OCI-M2 (cell line): Measurements from ENCODE around the gene CPA1.
"Not testable (repeated sequence)": the region's sequence is repeated elsewhere in the genome, so short reads cannot be mapped to it uniquely, and the experiment has no call there.

Experiments used
- DNase-seq: peaks from one replicate; lab custom pipeline; 2025; ENCODE audit not compliant: unreplicated experiment; lab: John Stamatoyannopoulos, UW

Gene CPA1

DNA sequence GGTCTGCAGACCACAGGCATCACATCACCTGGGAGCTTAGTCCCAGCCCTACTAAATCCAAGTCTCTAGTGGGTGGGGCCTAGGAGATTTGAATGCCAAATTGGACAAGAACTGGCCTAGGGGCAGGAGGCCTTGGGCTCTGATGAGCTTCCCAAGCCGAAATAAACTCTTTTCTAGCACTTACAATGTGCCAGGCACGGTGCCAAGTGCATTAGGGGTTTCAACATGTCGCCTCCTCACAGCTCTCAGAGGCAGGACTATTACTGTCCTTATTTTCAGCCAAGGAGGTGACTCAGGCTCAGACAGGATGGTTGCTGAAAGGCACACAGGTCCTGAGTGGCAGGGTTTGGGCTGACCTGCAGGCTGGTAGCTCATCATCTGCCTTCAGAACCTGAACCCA is 9.2 kb upstream of the CPA1 start:
- no peak for DNase-seq

DNA sequence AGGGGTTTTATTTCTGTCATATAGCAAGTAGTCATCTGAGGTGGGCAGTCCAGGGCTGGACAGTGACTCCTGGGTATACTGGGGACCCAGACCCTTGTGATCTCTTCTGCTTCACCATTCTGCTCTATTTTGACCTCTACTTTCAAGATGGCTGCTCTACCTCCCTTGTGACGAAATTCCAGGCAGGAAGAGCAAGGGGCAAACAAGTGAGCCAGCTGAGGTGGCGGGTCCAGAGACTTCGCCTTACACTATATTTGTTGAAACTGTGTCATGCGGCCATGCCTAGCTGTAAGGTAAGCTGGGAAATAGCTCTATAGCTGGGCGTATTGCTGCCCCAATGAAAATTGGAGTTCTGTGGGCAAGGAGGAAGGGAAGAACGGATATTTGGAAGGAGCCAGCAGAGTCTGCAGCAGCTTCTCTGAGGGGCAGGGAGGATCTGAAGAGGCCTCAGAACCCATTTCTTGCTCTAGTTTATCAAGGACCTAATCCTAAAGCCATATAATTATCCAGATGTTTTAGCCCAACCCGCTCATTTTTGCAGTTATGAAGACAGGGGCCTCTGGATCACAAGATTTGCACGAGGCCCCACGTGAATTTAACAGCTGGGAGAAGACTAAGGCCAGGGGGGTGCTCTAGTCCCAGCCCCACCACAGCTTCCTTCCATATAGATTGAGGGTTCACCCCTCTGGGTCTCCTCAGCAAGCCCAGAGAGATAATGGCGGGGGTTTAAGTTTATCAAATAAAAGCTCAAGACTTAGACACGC is 7.7 kb upstream of the CPA1 start:
- DNase-seq = no peak

DNA sequence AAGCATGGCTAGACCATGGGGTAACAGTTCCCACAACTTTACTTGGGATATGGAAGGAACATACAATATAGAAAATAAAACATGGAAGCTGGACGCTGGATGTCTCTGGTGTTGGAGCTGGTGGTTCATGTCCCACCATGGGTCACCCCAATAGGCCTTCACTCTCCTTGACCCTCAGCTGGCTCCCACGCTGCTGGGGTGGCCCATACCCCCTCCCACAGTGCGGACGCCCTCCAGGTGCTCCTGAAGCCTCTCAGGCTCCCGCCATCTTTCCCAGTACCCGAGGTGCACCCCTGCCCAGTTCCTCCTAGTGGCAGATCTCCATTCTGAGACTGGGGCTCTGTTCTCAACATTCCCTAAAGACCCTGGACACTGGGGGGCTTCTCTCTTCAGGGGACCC is 5.8 kb upstream of the CPA1 start:
- no peak for DNase-seq

DNA sequence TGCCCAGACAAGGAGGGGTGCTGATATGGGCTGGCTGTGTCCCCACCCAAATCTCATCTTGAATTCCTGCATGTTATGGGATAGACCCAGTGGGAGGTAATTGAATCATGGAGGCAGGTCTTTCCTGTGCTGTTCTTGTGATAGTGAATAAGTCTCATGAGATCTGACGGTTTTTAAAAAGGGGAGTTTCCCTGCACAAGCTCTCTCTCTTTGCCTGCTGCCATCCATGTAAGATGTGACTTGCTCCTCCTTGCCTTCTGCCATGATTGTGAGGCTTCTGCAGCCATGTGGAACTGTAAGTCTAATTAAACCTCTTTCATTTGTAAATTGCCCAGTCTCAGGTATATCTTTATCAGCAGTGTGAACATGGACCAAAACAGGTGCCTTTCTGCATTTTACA is 3.8 kb upstream of the CPA1 start:
- not testable (repeated sequence) for DNase-seq

DNA sequence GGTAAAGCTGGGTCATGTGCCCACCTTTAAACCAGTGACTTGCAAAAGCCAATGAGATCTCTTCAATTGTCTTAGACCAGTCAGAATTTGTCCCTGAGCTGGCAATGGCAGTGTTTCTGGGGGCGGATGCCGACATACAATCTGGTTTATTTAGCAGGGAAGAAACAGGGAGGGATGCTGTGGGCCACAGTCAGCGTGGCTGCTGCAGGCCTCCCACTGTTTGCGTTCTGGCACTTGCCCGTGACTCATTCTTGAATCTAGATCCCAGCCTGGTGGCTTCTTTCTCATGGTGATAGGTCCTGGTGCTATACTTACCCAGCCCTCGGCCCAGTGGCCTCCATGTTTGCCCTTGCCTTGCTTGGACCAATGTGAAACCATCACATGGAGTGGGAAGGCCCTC is 3.1 kb upstream of the CPA1 start:
- no peak for DNase-seq

DNA sequence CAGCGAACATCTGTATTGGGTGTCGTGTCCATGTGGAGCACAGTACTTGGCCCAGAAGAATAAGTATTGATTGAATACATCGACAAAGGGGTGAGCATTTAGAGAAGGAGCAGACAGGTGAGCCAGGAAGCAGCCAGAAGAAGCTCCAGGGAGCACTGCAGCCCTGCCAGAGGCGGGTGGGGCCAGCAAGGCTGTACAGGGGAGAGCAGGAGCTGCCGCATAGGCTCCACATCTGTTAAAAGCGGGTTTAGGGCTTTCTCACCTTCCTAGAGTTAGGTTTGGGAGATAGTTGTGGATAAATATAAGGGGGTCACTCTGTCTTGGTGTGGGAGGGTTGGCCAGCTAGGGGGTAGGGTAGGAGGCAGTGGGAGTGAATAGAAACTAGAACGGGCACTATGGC is 1.3 kb upstream of the CPA1 start:
- no peak for DNase-seq

DNA sequence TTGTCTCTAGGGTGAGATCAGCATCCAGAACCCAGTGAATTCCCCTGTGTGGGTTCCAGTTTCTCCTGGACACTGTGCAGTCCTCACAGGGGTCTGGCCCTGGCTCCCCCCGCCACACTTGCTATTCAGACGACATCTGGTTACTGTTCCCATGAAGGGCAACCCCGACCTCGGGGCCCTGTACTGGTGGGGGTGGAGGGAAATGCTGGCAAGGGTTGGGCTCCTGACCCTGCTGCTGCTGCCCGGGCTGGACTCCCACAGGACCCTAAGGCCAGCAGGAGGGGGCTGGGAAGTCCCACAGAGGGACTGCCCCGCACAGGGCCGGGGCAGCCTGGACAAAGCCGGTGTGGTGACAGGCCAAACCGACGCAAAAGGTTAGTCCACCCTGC is 768 bp upstream of the CPA1 start:
- DNase-seq = no peak

DNA sequence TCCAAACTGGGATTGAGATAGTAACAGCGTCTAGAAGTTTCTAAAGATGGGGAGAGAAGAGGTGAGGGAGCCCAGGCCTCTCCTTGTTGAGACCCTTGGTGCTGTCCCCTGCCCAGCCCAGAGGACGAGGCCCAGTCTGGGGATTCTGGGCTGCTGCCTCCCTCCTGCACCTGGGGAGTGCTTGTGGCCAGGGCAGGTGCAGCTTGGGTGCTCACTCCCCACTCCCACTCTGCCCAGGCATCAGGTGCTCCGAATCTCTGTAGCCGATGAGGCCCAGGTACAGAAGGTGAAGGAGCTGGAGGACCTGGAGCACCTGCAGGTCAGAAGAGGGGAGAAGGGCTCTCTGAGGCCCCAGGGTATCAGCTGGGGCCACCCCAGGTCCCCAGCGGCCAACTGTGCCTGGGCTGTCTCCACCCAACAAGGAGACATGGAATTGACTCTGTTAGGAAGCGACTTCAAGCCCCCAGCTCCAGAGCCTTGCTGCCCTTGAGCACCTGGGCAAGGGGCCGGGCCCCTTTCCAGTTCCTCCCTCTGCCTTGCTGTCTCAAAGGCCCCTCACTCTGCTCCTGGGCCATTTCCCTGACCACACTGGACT is 664 bp downstream of the CPA1 start:
- DNase-seq = no peak

DNA sequence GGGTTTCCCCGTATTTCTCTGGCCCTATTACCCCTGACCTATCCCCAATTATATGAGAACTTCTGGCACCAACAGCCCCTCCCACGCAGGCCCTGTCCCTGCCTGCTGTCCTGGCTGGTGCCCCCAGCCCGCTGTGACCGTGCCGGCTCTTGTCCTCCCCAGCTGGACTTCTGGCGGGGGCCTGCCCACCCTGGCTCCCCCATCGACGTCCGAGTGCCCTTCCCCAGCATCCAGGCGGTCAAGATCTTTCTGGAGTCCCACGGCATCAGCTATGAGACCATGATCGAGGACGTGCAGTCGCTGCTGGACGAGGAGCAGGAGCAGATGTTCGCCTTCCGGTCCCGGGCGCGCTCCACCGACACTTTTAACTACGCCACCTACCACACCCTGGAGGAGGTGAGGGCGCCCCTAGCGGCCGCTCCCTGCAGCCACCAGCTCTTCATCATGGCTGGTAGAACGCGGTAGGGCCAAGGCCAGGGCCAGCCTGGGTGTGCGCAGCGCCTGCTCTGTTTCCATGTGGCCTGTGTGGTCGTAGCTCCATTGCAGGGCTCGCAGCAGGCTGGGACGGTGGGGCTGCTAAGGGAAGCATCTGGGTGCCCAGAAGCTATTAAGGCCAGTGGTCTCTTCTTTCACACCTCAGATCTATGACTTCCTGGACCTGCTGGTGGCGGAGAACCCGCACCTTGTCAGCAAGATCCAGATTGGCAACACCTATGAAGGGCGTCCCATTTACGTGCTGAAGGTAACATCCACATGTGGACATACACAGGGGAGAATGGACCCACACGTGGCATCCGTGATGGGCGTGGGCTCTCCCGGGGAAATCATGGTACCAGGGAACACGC is 1.4 kb downstream of the CPA1 start:
- no peak for DNase-seq

DNA sequence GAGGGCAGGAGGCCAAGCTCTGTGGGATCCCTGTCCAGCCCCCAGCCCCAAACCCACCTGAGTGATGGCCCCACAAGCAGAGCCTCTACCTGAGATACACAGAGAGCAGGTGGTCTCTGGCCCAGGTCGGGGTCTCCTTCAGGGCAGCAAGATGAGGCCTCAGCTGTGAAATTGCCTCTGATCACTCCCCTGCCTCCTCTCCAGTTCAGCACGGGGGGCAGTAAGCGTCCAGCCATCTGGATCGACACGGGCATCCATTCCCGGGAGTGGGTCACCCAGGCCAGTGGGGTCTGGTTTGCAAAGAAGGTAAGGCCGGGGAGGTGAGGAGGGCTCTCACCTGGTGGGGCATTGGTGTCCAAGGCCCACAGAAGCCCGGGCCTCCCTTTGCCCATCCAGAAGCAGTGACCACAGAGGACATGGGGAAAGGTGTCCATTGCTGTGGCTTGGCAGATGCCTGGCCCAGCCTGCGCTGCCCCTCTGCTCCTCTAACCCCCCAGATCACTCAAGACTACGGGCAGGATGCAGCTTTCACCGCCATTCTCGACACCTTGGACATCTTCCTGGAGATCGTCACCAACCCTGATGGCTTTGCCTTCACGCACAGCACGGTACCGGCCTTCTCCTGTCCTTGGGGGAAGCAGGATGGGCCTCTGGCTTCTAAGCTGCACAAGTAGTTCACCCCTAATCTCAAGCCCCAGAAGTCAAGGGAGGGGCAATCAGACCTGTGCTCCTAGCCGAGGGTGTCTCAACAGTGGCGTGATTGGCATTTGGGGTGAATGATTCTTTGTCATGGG is 3.1 kb downstream of the CPA1 start:
- DNase-seq = no peak

DNA sequence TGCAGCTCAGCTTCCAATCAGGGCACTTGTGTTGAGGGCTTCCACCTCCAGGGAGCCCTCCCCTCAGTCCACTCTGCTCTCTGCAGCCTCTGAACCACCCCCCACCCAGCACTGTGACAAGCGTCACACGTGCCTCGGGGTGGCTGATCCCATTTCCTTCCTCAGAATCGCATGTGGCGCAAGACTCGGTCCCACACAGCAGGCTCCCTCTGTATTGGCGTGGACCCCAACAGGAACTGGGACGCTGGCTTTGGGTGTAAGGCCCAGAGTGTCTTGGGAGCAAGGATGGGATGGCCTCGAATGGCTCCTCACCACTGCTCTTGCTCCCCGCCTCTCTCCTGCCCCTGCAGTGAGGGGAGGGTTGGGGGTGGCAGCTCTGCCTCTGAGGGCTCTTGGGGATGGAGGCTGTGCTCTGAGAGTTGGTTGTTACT is 4.1 kb downstream of the CPA1 start:
- no peak for DNase-seq

DNA sequence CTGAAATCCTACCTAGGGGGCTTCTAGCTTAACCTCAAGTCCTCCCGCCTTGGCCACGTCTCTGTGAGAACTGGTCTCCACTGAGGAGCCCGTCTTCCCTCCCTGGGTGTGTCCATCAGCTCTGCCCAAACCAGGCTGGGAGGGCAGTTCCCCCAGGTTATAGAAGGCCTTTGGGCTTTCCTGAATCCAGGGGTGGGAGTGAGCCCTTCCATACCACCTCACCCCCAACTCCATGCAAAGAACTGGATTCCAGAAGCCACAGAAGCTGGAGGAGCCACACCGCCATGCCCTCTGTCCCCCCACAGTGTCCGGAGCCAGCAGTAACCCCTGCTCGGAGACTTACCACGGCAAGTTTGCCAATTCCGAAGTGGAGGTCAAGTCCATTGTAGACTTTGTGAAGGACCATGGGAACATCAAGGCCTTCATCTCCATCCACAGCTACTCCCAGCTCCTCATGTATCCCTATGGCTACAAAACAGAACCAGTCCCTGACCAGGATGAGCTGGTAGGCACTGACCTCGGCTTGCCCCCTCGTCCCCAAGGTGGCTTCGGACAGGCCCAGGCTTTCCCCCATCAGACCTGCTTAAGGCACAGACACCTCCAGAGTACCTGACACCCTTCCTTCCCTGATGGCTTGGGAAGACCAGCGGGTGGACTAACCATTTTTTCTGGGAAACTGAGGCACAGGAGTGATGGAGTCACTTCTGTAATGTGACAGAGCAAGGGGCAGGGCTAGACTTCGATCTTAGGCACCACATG is 4.7 kb downstream of the CPA1 start:
- DNase-seq = no peak

DNA sequence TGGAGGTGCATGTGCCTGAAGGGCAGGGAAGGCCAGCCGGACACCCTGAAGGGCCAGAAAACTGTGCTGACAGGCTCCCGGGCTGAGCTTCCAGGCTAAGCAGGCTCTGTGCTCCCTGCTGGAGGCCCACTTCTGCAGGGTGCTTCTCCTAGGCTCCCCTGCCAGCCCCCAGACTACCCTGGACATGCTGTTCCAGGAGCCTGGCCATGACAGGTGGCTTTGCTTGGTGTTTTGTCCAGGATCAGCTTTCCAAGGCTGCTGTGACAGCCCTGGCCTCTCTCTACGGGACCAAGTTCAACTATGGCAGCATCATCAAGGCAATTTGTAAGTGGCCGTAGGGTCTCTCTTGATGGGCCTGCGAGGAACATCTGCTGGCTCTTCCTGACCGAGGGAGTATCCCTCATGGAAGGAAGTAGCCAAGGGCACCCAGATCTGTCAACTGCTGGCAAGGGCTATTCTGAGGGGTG is 5.3 kb downstream of the CPA1 start:
- DNase-seq = no peak

DNA sequence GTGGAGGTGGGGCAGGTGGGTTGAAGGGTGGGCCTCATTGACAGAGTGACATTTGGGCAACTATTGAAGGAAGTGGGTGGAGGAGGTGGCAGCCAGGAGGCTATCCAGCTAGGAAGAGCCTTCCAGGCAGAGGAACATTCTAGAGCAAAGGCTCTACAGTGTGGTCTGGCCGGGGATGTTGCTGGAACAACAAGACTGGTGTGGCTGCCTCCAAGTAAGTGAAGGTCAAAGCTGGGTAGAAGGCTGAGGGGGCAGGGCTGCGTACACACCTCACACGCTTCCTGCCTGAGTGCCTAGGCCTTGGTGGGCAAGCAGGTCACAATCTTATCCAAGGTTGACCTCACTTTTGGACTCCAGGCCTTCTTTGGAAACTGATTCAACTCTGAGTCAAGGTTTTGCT is 6.6 kb downstream of the CPA1 start:
- DNase-seq = no peak

DNA sequence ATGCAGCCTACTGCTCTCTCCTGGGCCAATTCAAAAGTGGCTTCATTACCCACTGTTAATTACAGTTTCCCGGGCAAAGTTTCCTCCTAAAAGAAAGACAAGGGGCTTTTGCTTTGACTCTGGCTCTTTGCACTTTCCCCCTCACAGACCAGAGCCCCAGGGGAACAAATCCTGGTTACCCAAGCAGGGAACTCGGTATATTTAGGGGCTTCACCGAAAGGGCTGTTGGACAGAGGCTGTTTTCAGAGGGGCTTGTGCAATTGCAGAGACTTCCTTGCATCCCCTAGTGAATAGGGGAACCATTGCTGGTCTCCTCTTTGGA is 7.0 kb downstream of the CPA1 start:
- DNase-seq = no peak

DNA sequence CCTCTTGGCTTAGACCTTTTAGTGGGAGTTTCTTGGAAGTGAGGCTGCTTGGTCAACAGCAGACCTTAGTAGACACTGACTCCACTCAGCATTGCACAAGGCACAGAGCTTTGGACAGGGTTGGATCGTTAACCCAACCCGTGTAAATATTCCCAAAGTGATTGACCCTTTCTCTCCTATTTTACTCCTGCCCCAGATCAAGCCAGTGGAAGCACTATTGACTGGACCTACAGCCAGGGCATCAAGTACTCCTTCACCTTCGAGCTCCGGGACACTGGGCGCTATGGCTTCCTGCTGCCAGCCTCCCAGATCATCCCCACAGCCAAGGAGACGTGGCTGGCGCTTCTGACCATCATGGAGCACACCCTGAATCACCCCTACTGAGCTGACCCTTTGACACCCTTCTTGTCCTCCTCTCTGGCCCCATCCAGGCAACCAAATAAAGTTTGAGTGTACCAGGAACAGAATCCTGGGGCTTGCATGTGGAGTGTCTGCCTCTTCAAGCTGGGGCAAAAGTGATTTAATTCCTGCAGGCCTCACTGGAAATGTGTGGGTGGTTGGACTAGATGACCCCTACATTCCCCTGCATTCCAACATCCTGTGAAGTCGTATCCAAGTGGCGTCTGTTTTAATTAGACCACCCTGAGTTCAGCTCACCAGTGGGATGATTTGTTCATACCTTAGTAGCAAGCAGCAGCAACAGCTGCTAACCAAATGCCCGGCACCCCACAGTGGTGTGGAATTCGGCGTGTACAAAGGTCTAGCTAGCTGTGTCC is 7.5 kb downstream of the CPA1 start:
- no peak for DNase-seq

DNA sequence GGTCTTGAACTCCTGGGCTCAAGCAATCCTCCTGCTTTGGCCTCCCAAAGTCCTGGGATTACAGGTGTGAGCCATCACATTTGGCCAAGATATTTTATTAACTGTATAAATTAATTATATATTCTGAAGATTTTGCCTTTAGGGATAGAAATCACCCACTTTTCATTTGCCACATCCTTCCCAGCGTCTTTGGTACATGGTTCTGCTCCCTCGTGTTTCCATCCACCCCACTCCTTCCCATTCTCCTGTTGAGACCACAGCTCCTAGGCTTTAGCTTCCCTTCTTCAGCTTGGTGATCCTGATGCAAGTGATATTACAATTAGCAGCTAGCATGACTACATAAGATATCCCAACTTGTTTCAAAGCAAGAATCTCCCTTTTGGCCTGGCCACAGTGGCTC is 8.4 kb downstream of the CPA1 start:
- DNase-seq = no peak

DNA sequence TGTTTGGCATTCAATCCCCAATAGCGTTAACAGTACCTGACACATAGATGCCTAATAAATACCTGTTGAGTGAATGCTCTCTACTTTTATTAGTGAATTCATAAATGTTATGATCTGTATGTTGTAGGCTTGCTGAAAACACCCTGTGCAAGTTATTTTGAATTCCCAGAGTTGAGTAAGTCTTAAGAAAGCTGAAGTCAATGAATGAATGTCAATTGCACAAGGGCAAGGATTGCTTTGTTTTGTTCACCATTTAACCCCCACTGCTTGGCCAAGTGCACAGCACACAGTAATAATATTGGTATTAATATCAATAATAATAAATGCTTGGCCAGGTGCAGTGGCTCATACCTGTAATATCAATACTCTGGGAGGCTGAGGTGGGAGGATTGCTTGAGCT is 10.2 kb downstream of the CPA1 start:
- DNase-seq = no peak

DNA sequence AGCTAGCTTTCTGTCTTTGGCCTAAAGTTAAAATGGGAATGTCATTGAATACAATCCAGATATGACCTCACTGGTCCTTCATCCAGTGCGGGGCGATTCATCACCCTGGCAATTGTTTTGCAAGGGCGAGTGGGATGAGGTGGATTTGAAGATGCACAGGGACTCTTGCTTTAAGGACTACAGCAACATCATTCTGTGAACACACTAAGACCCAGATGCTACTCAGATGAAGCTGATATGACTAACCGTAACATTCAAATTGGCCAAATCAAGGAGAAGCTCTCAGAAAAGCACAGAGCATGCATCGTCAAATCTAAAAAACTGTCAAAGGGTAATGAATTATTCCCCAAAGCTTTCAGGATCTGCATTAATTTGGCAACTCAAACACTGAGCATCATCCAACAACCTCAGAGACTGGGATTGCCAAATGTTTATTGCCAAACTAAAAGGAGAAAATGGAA is 12.8 kb downstream of the CPA1 start:
- DNase-seq = no peak
